ENCODE measurements around the gene FSD1L. TPM values are rescaled to one million over a fixed set of nuclear protein-coding genes. Genes with fewer than 3 reads are reported as not detected.
A peak's percentile ranks its signal among the peaks of the same experiment; 100 is the strongest.

The FSD1L gene
- total RNA-seq, 4 donors from 2014 or later, result 1.8 to 16.8 (median 7.0) TPM

DNA sequence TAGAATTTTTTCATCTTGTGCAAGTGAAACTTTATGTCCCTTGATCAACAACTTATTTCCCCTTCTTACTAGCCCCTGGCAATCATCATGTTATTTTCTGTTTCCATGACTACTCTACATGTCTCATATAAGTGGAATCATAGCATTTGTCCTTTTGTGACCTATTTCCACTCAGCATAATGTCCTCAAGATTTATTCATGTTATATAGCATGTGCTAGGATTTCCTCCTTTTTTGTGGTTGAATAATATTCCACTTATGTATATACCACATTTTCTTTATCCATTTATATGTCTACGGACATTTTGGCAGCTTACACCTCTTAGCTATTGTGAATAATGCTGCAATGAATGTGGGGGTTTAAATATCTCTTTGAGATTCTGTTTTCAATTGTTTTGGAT, 21.0 kb downstream of the FSD1L start:
- no peaks in the 10 kb centered on the region for H3K4me1 ChIP-seq
- no peaks in the 10 kb centered on the region for H3K9me3 ChIP-seq
- in situ Hi-C loops (cut with MboI; ENCODE audit: low pct_ligation_motif_present in 1 of 4, low pct_unique_long_range_greater_than_20kb in 1 of 4, low sequenced_read_pairs in 3 of 4) (no loop called here), intact Hi-C loops (cut with DNase I; ENCODE audit: low total_unique reads) (no loop called here)
- no peak for DNase-seq
- no peak overlapping the region for H3K4me3 ChIP-seq
- H3K36me3 ChIP-seq, result peaks cover 0 to 25% (median 3%) of the 10 kb centered on the region in 4 donors
- no peak overlapping the region for H3K27ac ChIP-seq
- H3K27me3 ChIP-seq, result no peaks in the 10 kb centered on the region
- 96 to 100% methylated on average over 1 of the region's 1 CpG for WGBS, 2 donors (ENCODE audit: low coverage in 1 of 2)
- no peak for TF ChIP-seq POLR2A (IDR thresholded peaks at IDR 0.05)
- TF ChIP-seq CTCF (IDR thresholded peaks at IDR 0.05), result no peak
- TF ChIP-seq EP300 (IDR thresholded peaks at IDR 0.05; ENCODE audit: low read depth), result no peak
- no peak for TF ChIP-seq POLR2AphosphoS5 (IDR thresholded peaks at IDR 0.05)

- in situ Hi-C loops (cut with MboI; ENCODE audit: low pct_ligation_motif_present in 1 of 4, low pct_unique_long_range_greater_than_20kb in 1 of 4, low sequenced_read_pairs in 3 of 4), result no loop called here
- DNase-seq, result no peak
- Histone ChIP-seq H3K27me3 (no peaks in the 10 kb centered on the region), H3K36me3 (peaks cover 0 to 6% (median 0%) of the 10 kb centered on the region in 4 donors), H3K4me1 (no peaks in the 10 kb centered on the region), H3K27ac (no peak overlapping the region), H3K9me3 (no peaks in the 10 kb centered on the region), H3K4me3 (no peak overlapping the region)
- WGBS, 2 donors (ENCODE audit: low coverage in 1 of 2), result 100% methylated on average over 2 of the region's 2 CpGs; no CpG with 5 or more reads in 1 of the 2 donors
- intact Hi-C loops (cut with DNase I; ENCODE audit: low total_unique reads), result no loop called here
- TF ChIP-seq POLR2A (IDR thresholded peaks at IDR 0.05), result no peak
- no peak for TF ChIP-seq CTCF (IDR thresholded peaks at IDR 0.05)
- TF ChIP-seq POLR2AphosphoS5 (IDR thresholded peaks at IDR 0.05), result no peak
- TF ChIP-seq EP300 (IDR thresholded peaks at IDR 0.05; ENCODE audit: low read depth), result no peak
Measured at GRCh38 chr9:105473221-105473620, 25.4 kb downstream of the FSD1L start.

DNA sequence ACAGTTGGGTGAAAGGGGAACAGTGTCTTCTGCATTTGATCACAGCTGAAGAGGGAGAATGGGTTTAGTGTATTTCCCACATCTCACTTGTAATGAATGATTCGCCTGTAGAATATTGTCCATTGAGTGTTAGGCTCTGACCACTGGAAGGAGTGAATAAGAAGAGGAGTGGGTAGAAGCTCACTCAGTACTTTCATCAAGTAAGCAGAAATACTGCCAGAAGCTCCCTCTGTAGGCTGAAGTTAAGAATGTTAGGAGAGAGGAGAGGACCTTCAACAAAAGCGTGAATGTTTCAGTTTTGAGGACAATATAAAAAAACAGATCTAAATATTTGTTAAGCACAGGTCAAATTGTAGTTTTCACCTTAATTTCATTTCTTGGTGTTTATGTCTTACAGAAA, 27.5 kb downstream of the FSD1L start:
- in situ Hi-C loops (cut with MboI; ENCODE audit: low pct_ligation_motif_present in 1 of 4, low pct_unique_long_range_greater_than_20kb in 1 of 4, low sequenced_read_pairs in 3 of 4), result no loop called here
- Histone ChIP-seq H3K4me3 (no peak overlapping the region), H3K4me1 (no peaks in the 10 kb centered on the region), H3K9me3 (no peaks in the 10 kb centered on the region), H3K27ac (no peak overlapping the region), H3K36me3 (no peaks in the 10 kb centered on the region), H3K27me3 (no peaks in the 10 kb centered on the region)
- no peak for DNase-seq
- TF ChIP-seq POLR2AphosphoS5 (IDR thresholded peaks at IDR 0.05) (no peak), CTCF (IDR thresholded peaks at IDR 0.05) (peak in 4 of 5 experiments; percentile 22 to 35 (median 29)), EP300 (IDR thresholded peaks at IDR 0.05; ENCODE audit: low read depth) (no peak), POLR2A (IDR thresholded peaks at IDR 0.05) (no peak)
- WGBS, 2 donors (ENCODE audit: low coverage in 1 of 2), result 67 to 72% methylated on average over 1 to 2 of the region's 2 CpGs
- intact Hi-C loops (cut with DNase I; ENCODE audit: low total_unique reads), result no loop called here

GRCh38 chr9:105479846-105480245, 32.0 kb downstream of the FSD1L start:
- Histone ChIP-seq H3K27ac (no peak overlapping the region), H3K4me3 (no peak overlapping the region), H3K4me1 (no peaks in the 10 kb centered on the region), H3K36me3 (no peaks in the 10 kb centered on the region), H3K27me3 (no peaks in the 10 kb centered on the region), H3K9me3 (no peaks in the 10 kb centered on the region)
- no peak for DNase-seq
- in situ Hi-C loops (cut with MboI; ENCODE audit: low pct_ligation_motif_present in 1 of 4, low pct_unique_long_range_greater_than_20kb in 1 of 4, low sequenced_read_pairs in 3 of 4), result no loop called here
- intact Hi-C loops (cut with DNase I; ENCODE audit: low total_unique reads), result no loop called here
- TF ChIP-seq POLR2AphosphoS5 (IDR thresholded peaks at IDR 0.05) (no peak), EP300 (IDR thresholded peaks at IDR 0.05; ENCODE audit: low read depth) (no peak), CTCF (IDR thresholded peaks at IDR 0.05) (no peak), POLR2A (IDR thresholded peaks at IDR 0.05) (no peak)
